Stimulated activated CD4-positive, alpha-beta T cell treated with anti-CD3 and anti-CD28 coated beads, Interleukin-4, amount 100 ng/mL, for 1 hour (primary cell): ENCODE measurements around the gene PRKAG2.
"Not testable (repeated sequence)": the region's sequence is repeated elsewhere in the genome, so short reads cannot be mapped to it uniquely, and the experiment has no call there.

ENCODE experiments used
- DNase-seq: peaks from one replicate; pipeline ENCODE4 v3.0.0-alpha.2; 2020

Gene PRKAG2

GRCh38 chr7:151759591-151760042, 117.3 kb downstream of the PRKAG2 start:
- peak; percentile 52 for DNase-seq

GRCh38 chr7:151758622-151759540, 118.0 kb downstream of the PRKAG2 start:
- DNase-seq: no peak

- no peak for DNase-seq
These were observed 119.6 kb downstream of the PRKAG2 start for GRCh38 chr7:151757274-151757673.

DNA sequence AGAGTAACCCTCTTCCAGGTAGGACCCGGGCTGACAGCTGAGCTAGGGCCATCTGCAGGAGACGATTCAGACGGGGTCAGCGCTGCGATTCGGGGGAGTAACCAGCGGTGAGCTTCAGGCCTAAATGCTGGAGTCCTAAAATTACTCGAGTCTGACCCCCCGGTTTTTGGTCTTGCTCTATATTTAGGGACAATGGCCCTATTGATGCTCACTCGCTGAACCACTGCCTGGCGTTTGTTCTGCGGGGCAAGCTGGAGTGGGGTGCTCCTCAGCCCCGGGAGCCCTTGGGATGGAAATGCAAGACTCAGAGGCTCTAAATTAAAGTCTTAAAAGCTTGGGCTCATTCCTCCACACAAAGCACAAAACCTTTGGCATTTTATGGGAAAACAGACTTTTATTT, 120.0 kb downstream of the PRKAG2 start:
- no peak for DNase-seq

GRCh38 chr7:151756076-151756731, 120.7 kb downstream of the PRKAG2 start:
- DNase-seq: peak; percentile 55

DNA sequence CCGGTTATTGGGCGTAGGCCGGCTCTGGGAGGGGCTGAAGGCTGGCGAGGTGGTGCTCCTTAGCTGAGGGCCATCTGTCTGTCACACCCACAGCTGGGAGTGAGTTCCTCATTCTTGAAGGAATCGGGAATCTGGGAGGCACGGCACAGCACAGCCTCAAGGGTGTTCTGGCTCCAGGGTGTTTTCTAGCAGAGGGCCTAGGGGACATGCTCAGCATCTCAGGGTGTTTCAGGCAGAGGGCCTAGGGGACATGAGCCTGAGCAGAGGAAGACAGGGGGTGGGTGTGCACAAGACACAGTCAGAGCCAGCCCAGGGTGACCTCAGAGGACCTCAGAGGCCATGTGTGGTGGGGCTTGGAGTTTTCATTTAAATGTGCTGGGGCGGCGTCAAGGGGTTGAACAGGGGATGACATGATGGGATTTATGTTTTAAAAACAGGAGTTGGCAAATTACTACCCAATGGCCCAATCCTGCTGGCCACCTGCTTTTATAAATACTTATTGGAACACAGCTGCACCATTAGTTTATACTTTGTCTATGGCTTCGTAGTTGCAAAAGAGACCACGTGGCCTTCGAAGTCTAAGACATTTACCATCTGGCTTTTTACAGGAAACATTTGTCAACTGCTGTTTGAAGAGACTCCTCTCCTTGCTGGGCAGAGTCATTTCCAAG, 121.6 kb downstream of the PRKAG2 start:
- no peak for DNase-seq

DNA sequence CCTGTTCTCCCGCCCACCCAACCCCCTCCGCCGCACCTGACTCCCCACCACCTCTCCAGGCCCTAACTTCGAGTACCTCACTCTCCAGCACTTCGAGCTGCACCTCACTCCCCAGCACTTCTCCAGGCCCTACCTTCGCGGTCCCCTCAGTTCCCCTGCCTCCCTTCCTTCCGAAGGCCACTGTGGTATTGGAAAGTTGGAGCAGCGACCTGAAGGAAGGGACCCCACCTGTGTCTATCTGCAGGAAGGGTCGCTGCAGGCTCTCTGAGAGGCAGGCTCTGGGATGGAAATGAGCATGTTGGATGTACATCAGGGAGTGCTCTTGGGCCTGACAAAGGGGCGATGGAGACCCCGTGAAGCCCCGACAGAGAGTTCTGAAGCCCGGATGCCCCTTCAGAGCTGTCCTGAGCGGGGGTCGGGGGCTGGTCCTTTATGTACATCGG, 122.2 kb downstream of the PRKAG2 start:
- DNase-seq: no peak

- peak; percentile 18 for DNase-seq
These were observed 122.7 kb downstream of the PRKAG2 start for GRCh38 chr7:151754142-151754590.

DNA sequence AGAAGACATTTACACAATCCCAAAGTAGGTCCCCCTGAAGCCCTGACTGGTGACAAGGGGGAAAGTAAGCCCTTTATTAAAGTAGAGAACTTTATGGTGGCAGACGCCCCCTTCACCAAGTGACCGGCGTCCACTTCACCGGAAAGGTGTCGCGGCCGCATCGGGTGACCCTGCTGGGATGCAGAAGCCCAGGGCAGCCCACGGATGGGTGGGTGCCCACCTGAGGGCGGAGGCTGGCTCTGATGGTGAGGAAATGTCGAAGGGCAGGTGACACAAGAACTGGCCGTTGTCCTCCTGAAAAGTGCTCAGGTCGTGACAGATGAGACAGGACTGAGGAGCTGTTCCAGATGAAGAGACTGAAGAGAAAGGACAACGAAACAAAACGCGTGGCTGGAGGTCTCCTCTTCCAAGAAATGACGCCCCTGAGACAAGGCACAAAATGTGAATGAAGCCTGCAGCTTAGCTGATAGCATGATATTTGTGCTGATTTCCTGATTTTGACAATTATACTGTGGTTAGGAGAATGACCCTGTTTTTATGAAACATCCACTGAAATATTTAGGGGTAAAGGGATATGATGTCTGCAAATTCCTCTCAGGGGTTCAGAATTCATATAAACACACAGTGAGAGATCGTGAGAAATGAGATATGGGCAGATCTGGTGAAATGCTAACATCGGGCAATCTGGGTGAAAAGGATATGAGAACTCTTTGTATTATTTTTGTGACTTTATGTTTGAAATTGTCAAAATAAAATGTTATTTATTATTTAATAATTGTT, 123.9 kb downstream of the PRKAG2 start:
- DNase-seq: no peak

- no peak for DNase-seq
These were observed 124.9 kb downstream of the PRKAG2 start for GRCh38 chr7:151752037-151752436.

DNA sequence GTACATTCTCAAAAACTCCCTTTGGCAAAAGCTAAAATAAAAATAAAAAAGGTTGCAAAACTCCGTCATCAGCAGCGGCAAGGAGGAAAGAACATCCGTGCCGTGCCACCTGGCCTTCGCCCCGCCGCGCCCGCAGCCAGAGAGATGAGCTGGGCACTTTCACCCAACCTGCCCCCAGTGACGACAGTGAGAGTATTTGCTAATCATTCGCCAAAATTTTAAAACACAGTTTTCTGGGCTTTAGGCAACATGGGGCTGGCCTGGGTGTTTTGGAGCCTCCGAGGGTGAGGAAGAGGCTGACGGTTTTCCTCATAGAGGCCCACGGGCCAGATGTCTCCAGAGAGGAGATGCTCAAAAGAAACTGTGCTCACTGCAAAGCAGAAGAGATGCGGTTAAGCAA, 128.2 kb downstream of the PRKAG2 start:
- no peak for DNase-seq

DNA sequence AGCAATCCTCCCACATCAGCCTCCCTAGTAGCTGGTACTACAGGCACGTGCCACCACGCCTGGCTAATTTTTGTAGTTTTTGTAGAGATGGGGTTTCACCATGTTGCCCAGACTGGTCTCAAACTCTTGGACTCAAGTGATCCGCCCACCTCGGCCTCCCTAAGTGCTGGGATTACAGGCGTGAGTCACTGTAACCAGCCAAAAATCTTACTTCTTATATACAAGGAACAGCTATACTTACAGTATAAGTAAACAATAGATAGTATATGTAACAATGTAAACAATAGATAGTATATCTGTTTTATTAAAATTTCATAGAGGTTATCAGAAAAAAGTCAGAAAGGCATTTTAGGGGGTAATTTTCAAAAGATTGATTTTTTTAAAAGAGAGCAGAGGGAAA, 128.9 kb downstream of the PRKAG2 start:
- not testable (repeated sequence) for DNase-seq

- DNase-seq: no peak
These were observed 131.2 kb downstream of the PRKAG2 start for GRCh38 chr7:151745706-151746105.

- DNase-seq: no peak
These were observed 132.0 kb downstream of the PRKAG2 start for GRCh38 chr7:151744656-151745638.

GRCh38 chr7:151744051-151744580, 132.8 kb downstream of the PRKAG2 start:
- DNase-seq: no peak

GRCh38 chr7:151743481-151743983, 133.4 kb downstream of the PRKAG2 start:
- DNase-seq: no peak

GRCh38 chr7:151742713-151743480, 134.0 kb downstream of the PRKAG2 start:
- no peak for DNase-seq

DNA sequence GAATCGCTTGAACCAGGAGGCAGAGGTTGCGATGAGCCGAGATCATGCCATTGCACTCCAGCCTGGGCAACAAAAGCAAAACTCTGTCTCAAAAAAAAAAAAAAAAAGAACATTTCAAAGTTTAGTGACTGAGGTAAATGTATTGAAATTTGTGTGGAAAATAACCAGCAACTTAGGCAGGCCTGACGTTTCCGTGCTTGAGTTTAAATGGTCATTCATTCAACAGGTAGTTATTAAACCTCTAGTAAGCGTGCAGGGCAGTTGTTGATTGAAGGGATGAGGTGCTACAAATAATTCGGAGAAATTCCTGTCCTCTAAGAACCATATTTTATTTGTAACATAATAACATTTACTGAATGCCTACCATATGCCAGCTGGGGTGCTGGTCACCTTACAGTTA, 135.3 kb downstream of the PRKAG2 start:
- no peak for DNase-seq

DNA sequence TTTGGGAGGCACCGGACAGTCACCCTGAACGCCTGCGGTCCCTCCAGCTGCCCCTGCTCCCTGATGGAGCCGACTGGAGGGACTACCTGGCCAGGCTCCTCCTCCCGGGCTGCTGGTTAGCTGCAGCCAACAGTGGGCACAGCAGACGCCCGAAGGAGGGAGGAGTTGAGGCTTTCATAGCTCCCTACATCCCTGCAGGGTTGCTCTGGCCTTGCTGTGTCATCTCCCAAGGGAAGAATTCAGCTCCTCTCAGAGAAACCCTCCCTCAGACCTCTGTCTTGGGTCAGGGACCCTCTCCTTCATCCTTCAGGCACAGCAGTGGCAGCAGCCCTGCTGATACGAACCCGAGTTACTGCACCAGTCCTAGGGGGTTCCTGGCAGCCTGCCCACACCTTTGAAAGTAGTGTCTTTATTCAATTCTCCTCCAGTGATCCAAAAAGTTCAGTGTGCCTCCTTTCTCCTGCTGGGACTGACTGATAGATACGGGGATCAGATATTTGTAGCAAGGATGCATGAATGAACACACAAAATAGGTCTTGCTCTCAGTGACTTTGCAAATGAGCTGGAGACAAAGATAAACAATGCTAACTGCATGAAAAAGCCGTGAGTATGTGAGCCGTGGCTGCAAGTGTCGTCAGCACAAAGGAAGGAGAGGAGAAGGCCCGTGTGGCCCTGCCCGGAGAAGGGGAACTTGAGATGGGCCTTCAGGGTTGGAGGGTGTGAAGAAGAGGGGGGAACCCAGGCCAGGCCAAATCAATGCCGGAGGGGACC, 136.6 kb downstream of the PRKAG2 start:
- no peak for DNase-seq
